HG03045 (cell line): ENCODE results near the gene VDR.

Experiments used
- ATAC-seq: cut with Tn5 transposase; IDR thresholded peaks from one replicate; pipeline ENCODE4 v1.9.1; 2021; ENCODE audit warnings: mild to moderate bottlenecking, moderate library complexity; ENCODE audit not compliant: unreplicated experiment

The VDR gene

GRCh38 chr12:47875746-47876439, 28.9 kb downstream of the VDR start:
- ATAC-seq, result no peak

GRCh38 chr12:47874316-47874715, 30.5 kb downstream of the VDR start:
- ATAC-seq, result no peak

- ATAC-seq, result peak; percentile 39
Measured at GRCh38 chr12:47870175-47870781, 34.5 kb downstream of the VDR start.

GRCh38 chr12:47868552-47869031, 36.2 kb downstream of the VDR start:
- peak; percentile 59 for ATAC-seq

GRCh38 chr12:47868041-47868440, 36.8 kb downstream of the VDR start:
- ATAC-seq, result peak; percentile 3

- no peak for ATAC-seq
Measured at GRCh38 chr12:47867495-47867941, 37.3 kb downstream of the VDR start.

- ATAC-seq, result no peak
Measured at GRCh38 chr12:47864646-47865235, 40.1 kb downstream of the VDR start.

GRCh38 chr12:47863985-47864384, 40.8 kb downstream of the VDR start:
- ATAC-seq, result no peak

- ATAC-seq, result no peak
Measured at GRCh38 chr12:47863467-47863866, 41.3 kb downstream of the VDR start.

- no peak for ATAC-seq
Measured at GRCh38 chr12:47862881-47863280, 41.9 kb downstream of the VDR start.

GRCh38 chr12:47862167-47862750, 42.5 kb downstream of the VDR start:
- no peak for ATAC-seq

- no peak for ATAC-seq
Measured at GRCh38 chr12:47860873-47861272, 43.9 kb downstream of the VDR start.

GRCh38 chr12:47860279-47860841, 44.4 kb downstream of the VDR start:
- no peak for ATAC-seq

- no peak for ATAC-seq
Measured at GRCh38 chr12:47858511-47859266, 46.1 kb downstream of the VDR start.

GRCh38 chr12:47856721-47857575, 47.8 kb downstream of the VDR start:
- no peak for ATAC-seq

- ATAC-seq, result no peak
Measured at GRCh38 chr12:47856094-47856493, 48.7 kb downstream of the VDR start.

GRCh38 chr12:47855502-47855901, 49.3 kb downstream of the VDR start:
- no peak for ATAC-seq

GRCh38 chr12:47854531-47854930, 50.3 kb downstream of the VDR start:
- ATAC-seq, result no peak

- ATAC-seq, result no peak
Measured at GRCh38 chr12:47852096-47852571, 52.7 kb downstream of the VDR start.
